Amniotic stem cell (primary cell): ENCODE data around the gene GFOD2.
A peak's percentile ranks its signal among the peaks of the same experiment; 100 is the strongest.

Experiments
- DNase-seq: peaks from one replicate; lab custom pipeline; 2025; lab: John Stamatoyannopoulos, UW

Gene GFOD2

GRCh38 chr16:67731753-67732095, 12.6 kb upstream of the GFOD2 start:
- DNase-seq = no peak

GRCh38 chr16:67731071-67731752, 12.1 kb upstream of the GFOD2 start:
- no peak for DNase-seq

- no peak for DNase-seq
These were observed 11.2 kb upstream of the GFOD2 start for GRCh38 chr16:67730326-67730725.

GRCh38 chr16:67729636-67730248, 10.6 kb upstream of the GFOD2 start:
- DNase-seq = no peak

GRCh38 chr16:67727521-67728485, 8.7 kb upstream of the GFOD2 start:
- no peak for DNase-seq

- no peak for DNase-seq
These were observed 7.3 kb upstream of the GFOD2 start for GRCh38 chr16:67726106-67727034.

- no peak for DNase-seq
These were observed 4.8 kb upstream of the GFOD2 start for GRCh38 chr16:67723911-67724305.

GRCh38 chr16:67723151-67723910, 4.2 kb upstream of the GFOD2 start:
- DNase-seq = peak; percentile 71

GRCh38 chr16:67720236-67720635, 1.1 kb upstream of the GFOD2 start:
- no peak for DNase-seq

- no peak for DNase-seq
These were observed 645 bp upstream of the GFOD2 start for GRCh38 chr16:67719778-67720144.

- no peak for DNase-seq
These were observed 458 bp downstream of the GFOD2 start for GRCh38 chr16:67718668-67719047.

GRCh38 chr16:67716097-67716496, 3.0 kb downstream of the GFOD2 start:
- no peak for DNase-seq

- DNase-seq = no peak
These were observed 4.6 kb downstream of the GFOD2 start for GRCh38 chr16:67714522-67714921.

GRCh38 chr16:67713647-67714273, 5.4 kb downstream of the GFOD2 start:
- DNase-seq = no peak

- DNase-seq = no peak
These were observed 8.5 kb downstream of the GFOD2 start for GRCh38 chr16:67710607-67711006.

GRCh38 chr16:67709050-67709449, 10.1 kb downstream of the GFOD2 start:
- no peak for DNase-seq

GRCh38 chr16:67708368-67708771, 10.7 kb downstream of the GFOD2 start:
- DNase-seq = no peak

GRCh38 chr16:67707790-67708189, 11.3 kb downstream of the GFOD2 start:
- DNase-seq = no peak

GRCh38 chr16:67707210-67707609, 11.9 kb downstream of the GFOD2 start:
- DNase-seq = no peak

- DNase-seq = no peak
These were observed 15.0 kb downstream of the GFOD2 start for GRCh38 chr16:67704110-67704509.

GRCh38 chr16:67703626-67704025, 15.5 kb downstream of the GFOD2 start:
- DNase-seq = no peak
